Common myeloid progenitor, CD34-positive (primary cell): ENCODE data around the gene GJD3.
"Not testable (repeated sequence)": the region's sequence is repeated elsewhere in the genome, so short reads cannot be mapped to it uniquely, and the experiment has no call there.

Source experiments
- CTCF ChIA-PET: fragments of 350-600 bp; sonication (Branson Sonifier 250); formaldehyde crosslinking; loops from one replicate; lab custom pipeline; 2021; ENCODE audit warnings: antibody characterized with exemption; lab: Charles Lee
- POLR2A ChIA-PET: fragments of 350-600 bp; sonication (Branson Sonifier 250); formaldehyde crosslinking; loops from one replicate; lab custom pipeline; 2021; ENCODE audit warnings: antibody characterized with exemption; lab: Charles Lee
- DNase-seq, 3 donors: peaks; one replicate each; pipeline versions ENCODE4 v3.0.0 to v3.0.0-alpha.2; 2013
- H3K27ac ChIP-seq, 2 experiments: 1 replicate in 1 of 2; 2 replicates in 1 of 2; pipeline ENCODE4 v1.7.0; 2013; ENCODE audit warnings: inconsistent platforms in 2 of 2, low read length in 2 of 2, mild to moderate bottlenecking in 2 of 2, low read depth in 1 of 2, moderate library complexity in 1 of 2; ENCODE audit not compliant: severe bottlenecking in 2 of 2, insufficient read depth in 1 of 2, poor library complexity in 1 of 2
- H3K27me3 ChIP-seq, 5 experiments: replicated peaks in 2 of 5; 1 replicate in 3 of 5; 2 replicates in 2 of 5; pipeline versions ENCODE4 v1.6.1 to v1.7.0; 2013; ENCODE audit warnings: low read length in 4 of 5, mild to moderate bottlenecking in 2 of 5, moderate library complexity in 2 of 5, inconsistent platforms in 1 of 5; ENCODE audit not compliant: insufficient read depth in 5 of 5, control insufficient read depth in 4 of 5
- H3K36me3 ChIP-seq, 4 experiments: 1 replicate in 2 of 4; 2 replicates in 2 of 4; pipeline versions ENCODE4 v1.6.1 to v1.7.0; 2013; ENCODE audit warnings: low read length in 3 of 4, control low read depth in 1 of 4, mild to moderate bottlenecking in 1 of 4; ENCODE audit not compliant: control insufficient read depth in 4 of 4, insufficient read depth in 4 of 4
- H3K4me1 ChIP-seq, 4 experiments: 1 replicate in 3 of 4; 2 replicates in 1 of 4; pipeline versions ENCODE4 v1.6.1 to v1.7.1; 2013; ENCODE audit warnings: low read length in 3 of 4, mild to moderate bottlenecking in 3 of 4, control low read depth in 1 of 4, inconsistent platforms in 1 of 4, moderate library complexity in 1 of 4; ENCODE audit not compliant: control insufficient read depth in 4 of 4, insufficient read depth in 4 of 4; ENCODE audit errors: control extremely low read depth in 1 of 4
- H3K4me3 ChIP-seq, 7 experiments: 1 replicate in 4 of 7; 2 replicates in 3 of 7; pipeline versions ENCODE4 v1.5.1 to v1.7.0; 2013; ENCODE audit warnings: mild to moderate bottlenecking in 7 of 7, low read length in 6 of 7, moderate library complexity in 6 of 7, inconsistent platforms in 2 of 7, low read depth in 2 of 7, control low read depth in 1 of 7; ENCODE audit not compliant: insufficient read depth in 4 of 7, control insufficient read depth in 1 of 7; ENCODE audit errors: extremely low read depth in 1 of 7
- H3K9me3 ChIP-seq, 5 experiments: 1 replicate in 4 of 5; 2 replicates in 1 of 5; pipeline versions ENCODE4 v1.6.1 to v1.7.1; 2013; ENCODE audit warnings: low read length in 4 of 5, mild to moderate bottlenecking in 2 of 5, inconsistent platforms in 1 of 5, low read depth in 1 of 5, moderate library complexity in 1 of 5; ENCODE audit not compliant: control insufficient read depth in 4 of 5, insufficient read depth in 2 of 5; ENCODE audit errors: control extremely low read depth in 1 of 5
- WGBS: methylation state at CpG from one replicate; pipeline ENCODE4 v1.1.5; 2013; ENCODE audit not compliant: insufficient coverage; 5-methylcytosine and 5-hydroxymethylcytosine counted together

Gene GJD3

GRCh38 chr17:40372031-40372430 is 7.5 kb upstream of the GJD3 start:
- POLR2A ChIA-PET: no interaction called here
- Histone ChIP-seq H3K27ac (no peak overlapping the region), H3K27me3 (no peaks in the 10 kb centered on the region), H3K4me3 (no peak overlapping the region), H3K36me3 (no peaks in the 10 kb centered on the region), H3K4me1 (peaks cover 2 to 6% (median 5%) of the 10 kb centered on the region in 4 experiments), H3K9me3 (no peaks in the 10 kb centered on the region)
- no peak for DNase-seq
- CTCF ChIA-PET: interaction anchor here (0.7 to 2.2 kb wide), 3 partner anchors 9 to 162 kb away, joined by 3 to 5 read pairs (median 3); no protein-coding TSS in a partner anchor
- WGBS: 100% methylated on average over 2 of the region's 2 CpGs

- WGBS: 94% methylated on average over 9 of the region's 16 CpGs
- Histone ChIP-seq H3K36me3 (no peaks in the 10 kb centered on the region), H3K27me3 (no peaks in the 10 kb centered on the region), H3K27ac (no peak overlapping the region), H3K9me3 (no peaks in the 10 kb centered on the region), H3K4me3 (no peak overlapping the region), H3K4me1 (peaks cover 0 to 9% (median 7%) of the 10 kb centered on the region in 4 experiments)
- POLR2A ChIA-PET: no interaction called here
- CTCF ChIA-PET: interaction anchor here (0.7 to 2.2 kb wide), 3 partner anchors 9 to 162 kb away, joined by 3 to 5 read pairs (median 3); no protein-coding TSS in a partner anchor
- DNase-seq: peak; percentile 14 to 61 (median 42)
Observed at GRCh38 chr17:40371261-40371929, 6.9 kb upstream of the GJD3 start.

GRCh38 chr17:40369923-40370322 is 5.4 kb upstream of the GJD3 start:
- Histone ChIP-seq H3K4me3 (no peak overlapping the region), H3K4me1 (peaks cover 0 to 11% (median 9%) of the 10 kb centered on the region in 4 experiments), H3K9me3 (no peaks in the 10 kb centered on the region), H3K36me3 (no peaks in the 10 kb centered on the region), H3K27me3 (no peaks in the 10 kb centered on the region), H3K27ac (no peak overlapping the region)
- ChIA-PET POLR2A (no interaction called here), CTCF (interaction anchor here (0.6 to 32.6 kb wide), 2 partner anchors 28 to 57 kb away, joined by 3 to 1388 read pairs; partner anchors contain the start of genes CDC6 and RARA)
- no peak for DNase-seq
- 98% methylated on average over 5 of the region's 7 CpGs for WGBS

GRCh38 chr17:40367728-40368127 is 3.2 kb upstream of the GJD3 start:
- not testable (repeated sequence) for H3K27ac ChIP-seq, H3K4me3 ChIP-seq, H3K27me3 ChIP-seq, DNase-seq, H3K9me3 ChIP-seq, H3K36me3 ChIP-seq
- H3K4me1 ChIP-seq: peaks cover 0 to 20% (median 16%) of the 10 kb centered on the region in 4 experiments
- POLR2A ChIA-PET: interaction anchor here (0.7 kb wide), 1 partner anchor 15 kb away, joined by 3 read pairs; no protein-coding TSS in a partner anchor
- CTCF ChIA-PET: interaction anchor here (1.5 to 32.6 kb wide), 3 partner anchors 12 to 55 kb away, joined by 4 to 1388 read pairs (median 9); partner anchors contain the start of genes CDC6 and RARA
- 99% methylated on average over 8 of the region's 9 CpGs for WGBS

GRCh38 chr17:40366861-40367518 is 2.5 kb upstream of the GJD3 start:
- Histone ChIP-seq H3K9me3 (no peaks in the 10 kb centered on the region), H3K27me3 (peaks cover 0 to 13% (median 0%) of the 10 kb centered on the region in 5 experiments), H3K4me1 (peaks cover 0 to 26% (median 22%) of the 10 kb centered on the region in 4 experiments), H3K4me3 (no peak overlapping the region), H3K36me3 (no peaks in the 10 kb centered on the region), H3K27ac (no peak overlapping the region)
- DNase-seq: no peak
- WGBS: 58% methylated on average over 14 of the region's 17 CpGs
- POLR2A ChIA-PET: interaction anchor here (0.6 to 0.7 kb wide), 2 partner anchors 14 to 135 kb away, joined by 3 to 6 read pairs; no protein-coding TSS in a partner anchor
- CTCF ChIA-PET: interaction anchor here (1.5 to 32.6 kb wide), 4 partner anchors 11 to 165 kb away, joined by 4 to 1388 read pairs (median 14); partner anchors contain the start of genes CDC6 and RARA

- ChIA-PET CTCF (interaction anchor here (0.5 to 32.6 kb wide), 8 partner anchors 9 to 408 kb away, joined by 3 to 1388 read pairs (median 8); partner anchors contain the start of genes CDC6 and RARA), POLR2A (interaction anchor here (0.6 kb wide), 1 partner anchor 134 kb away, joined by 6 read pairs; no protein-coding TSS in a partner anchor)
- Histone ChIP-seq H3K27ac (no peak overlapping the region), H3K27me3 (peaks cover 0 to 19% (median 0%) of the 10 kb centered on the region in 5 experiments), H3K4me1 (peaks cover 0 to 30% (median 23%) of the 10 kb centered on the region in 4 experiments), H3K9me3 (no peaks in the 10 kb centered on the region), H3K4me3 (no peak overlapping the region), H3K36me3 (no peaks in the 10 kb centered on the region)
- DNase-seq: no peak
- 96% methylated on average over 12 of the region's 18 CpGs for WGBS
Observed at GRCh38 chr17:40366076-40366860, 1.7 kb upstream of the GJD3 start.
